HEK293 (cell line): ENCODE measurements around the gene CMIP.

Experiments used
- YY1 ChIP-seq: fragments of 450-650 bp; formaldehyde crosslinking; IDR thresholded peaks from 2 replicates; pipeline ENCODE4 v1.5.1; 2018; ENCODE audit warnings: missing biosample characterization, missing genetic modification characterization
- ZNF423 ChIP-seq: fragments of 450-650 bp; formaldehyde crosslinking; IDR thresholded peaks from 2 replicates; pipeline ENCODE4 v1.5.1; 2016; ENCODE audit warnings: missing biosample characterization, missing genetic modification characterization
- TF ChIP-seq, protein P1 (sequence below): fragments of 450-650 bp; formaldehyde crosslinking; IDR thresholded peaks from 2 replicates; pipeline ENCODE4 v1.5.1; 2016; ENCODE audit warnings: missing biosample characterization, missing genetic modification characterization, low read depth

- TF ChIP-seq, protein P1, sequence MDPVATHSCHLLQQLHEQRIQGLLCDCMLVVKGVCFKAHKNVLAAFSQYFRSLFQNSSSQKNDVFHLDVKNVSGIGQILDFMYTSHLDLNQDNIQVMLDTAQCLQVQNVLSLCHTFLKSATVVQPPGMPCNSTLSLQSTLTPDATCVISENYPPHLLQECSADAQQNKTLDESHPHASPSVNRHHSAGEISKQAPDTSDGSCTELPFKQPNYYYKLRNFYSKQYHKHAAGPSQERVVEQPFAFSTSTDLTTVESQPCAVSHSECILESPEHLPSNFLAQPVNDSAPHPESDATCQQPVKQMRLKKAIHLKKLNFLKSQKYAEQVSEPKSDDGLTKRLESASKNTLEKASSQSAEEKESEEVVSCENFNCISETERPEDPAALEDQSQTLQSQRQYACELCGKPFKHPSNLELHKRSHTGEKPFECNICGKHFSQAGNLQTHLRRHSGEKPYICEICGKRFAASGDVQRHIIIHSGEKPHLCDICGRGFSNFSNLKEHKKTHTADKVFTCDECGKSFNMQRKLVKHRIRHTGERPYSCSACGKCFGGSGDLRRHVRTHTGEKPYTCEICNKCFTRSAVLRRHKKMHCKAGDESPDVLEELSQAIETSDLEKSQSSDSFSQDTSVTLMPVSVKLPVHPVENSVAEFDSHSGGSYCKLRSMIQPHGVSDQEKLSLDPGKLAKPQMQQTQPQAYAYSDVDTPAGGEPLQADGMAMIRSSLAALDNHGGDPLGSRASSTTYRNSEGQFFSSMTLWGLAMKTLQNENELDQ: no peak
- TF ChIP-seq ZNF423 (tag by site-specific recombination): no peak
- TF ChIP-seq YY1: no peak
These were observed 108.6 kb downstream of the CMIP start for GRCh38 chr16:81553080-81553813.
